Esophagus squamous epithelium (tissue), 4 donors: ENCODE data around the gene ERG.

ENCODE experiments used
- CTCF ChIP-seq, 6 experiments: fragments of 450-650 bp in 4 of 6; fragments of 200-600 bp in 2 of 6; sonication (generic) in 2 of 6; IDR thresholded peaks; one replicate each; pipeline ENCODE4 v1.5.1; 2016 to 2019; ENCODE audit warnings: antibody characterized with exemption in 6 of 6, mild to moderate bottlenecking in 4 of 6, moderate library complexity in 4 of 6
- POLR2A ChIP-seq, 4 donors: fragments of 450-650 bp; IDR thresholded peaks; one replicate each; pipeline ENCODE4 v1.6.1; 2017; ENCODE audit warnings: antibody characterized with exemption in 4 of 4, mild to moderate bottlenecking in 4 of 4, moderate library complexity in 3 of 4

GRCh38 chr21:38472412-38473108 lies 25.7 kb downstream of the ERG start:
- TF ChIP-seq CTCF (IDR thresholded peaks at IDR 0.05) (no peak), POLR2A (IDR thresholded peaks at IDR 0.05) (no peak)
